Urinary bladder (tissue), 2 donors: Measurements from ENCODE around the gene OR4K17. TPM values are rescaled to one million over a fixed set of nuclear protein-coding genes. Genes with fewer than 3 reads are reported as not detected.

ENCODE experiments used
- polyA plus RNA-seq: library from polyadenylated mRNA; stranded (reverse); fragments of 200-250 nt; gene quantifications from one replicate; pipeline ENCODE4 v1.2.3, GENCODE V29; 2013
- small RNA-seq: library from RNA; depleted of rRNA; stranded (forward); fragments of <200 nt; gene quantifications from one replicate; pipeline ENCODE3, GENCODE V24; 2014
- total RNA-seq: library from RNA; depleted of rRNA; stranded (reverse); fragments of >200 nt; gene quantifications from one replicate; pipeline ENCODE4 v1.2.3, GENCODE V29; 2014
- donor health status: healthy.

The OR4K17 gene
- total and polyA plus RNA-seq, 2 donors = not detected

Small RNA genes within 50 kb of the gene (small RNA-seq; reads per million reads assigned to genes)
- not detected for gene RNA5SP380

Other genes with a start within 250 kb of the OR4K17 start
- gene OR4K2, start 235.6 kb upstream of the OR4K17 start, total RNA-seq = not detected
- not detected for gene OR4K2, start 235.6 kb upstream of the OR4K17 start, polyA plus RNA-seq
- not detected for gene OR4K5, start 190.1 kb upstream of the OR4K17 start, total RNA-seq
- gene OR4K5, start 190.1 kb upstream of the OR4K17 start, polyA plus RNA-seq = not detected
- gene OR4K1, start 179.8 kb upstream of the OR4K17 start, total RNA-seq = not detected
- gene OR4K1, start 179.8 kb upstream of the OR4K17 start, polyA plus RNA-seq = not detected
- gene OR4K15, start 135.1 kb upstream of the OR4K17 start, total RNA-seq = not detected
- gene OR4K15, start 135.1 kb upstream of the OR4K17 start, polyA plus RNA-seq = not detected
- gene OR4Q2, start 108.6 kb upstream of the OR4K17 start, total RNA-seq = not detected
- gene OR4Q2, start 108.6 kb upstream of the OR4K17 start, polyA plus RNA-seq = not detected
- not detected for gene OR4K14, start 91.4 kb upstream of the OR4K17 start, total RNA-seq
- gene OR4K14, start 91.4 kb upstream of the OR4K17 start, polyA plus RNA-seq = not detected
- gene OR4K13, start 74.7 kb upstream of the OR4K17 start, total RNA-seq = not detected
- not detected for gene OR4K13, start 74.7 kb upstream of the OR4K17 start, polyA plus RNA-seq
- not detected for gene OR4L1, start 50.7 kb upstream of the OR4K17 start, total RNA-seq
- not detected for gene OR4L1, start 50.7 kb upstream of the OR4K17 start, polyA plus RNA-seq
- gene OR4N5, start 28.1 kb downstream of the OR4K17 start, total RNA-seq = not detected
- gene OR4N5, start 28.1 kb downstream of the OR4K17 start, polyA plus RNA-seq = not detected
- gene OR11G2, start 80.2 kb downstream of the OR4K17 start, total RNA-seq = not detected
- gene OR11G2, start 80.2 kb downstream of the OR4K17 start, polyA plus RNA-seq = not detected
- not detected for gene OR11H6, start 113.0 kb downstream of the OR4K17 start, total RNA-seq
- not detected for gene OR11H6, start 113.0 kb downstream of the OR4K17 start, polyA plus RNA-seq
- gene OR11H7, start 118.2 kb downstream of the OR4K17 start, total RNA-seq = not detected
- gene OR11H7, start 118.2 kb downstream of the OR4K17 start, polyA plus RNA-seq = not detected
- not detected for gene OR11H4, start 128.5 kb downstream of the OR4K17 start, total RNA-seq
- gene OR11H4, start 128.5 kb downstream of the OR4K17 start, polyA plus RNA-seq = not detected
- gene TTC5, start 195.2 kb downstream of the OR4K17 start, total RNA-seq = 22.7 TPM
- gene TTC5, start 195.2 kb downstream of the OR4K17 start, polyA plus RNA-seq = 8.0 TPM
- 81.9 TPM for gene CCNB1IP1, start 222.5 kb downstream of the OR4K17 start, total RNA-seq
- 63.5 TPM for gene CCNB1IP1, start 222.5 kb downstream of the OR4K17 start, polyA plus RNA-seq
- gene PARP2, start 232.9 kb downstream of the OR4K17 start, total RNA-seq = 13.5 TPM
- 16.0 TPM for gene PARP2, start 232.9 kb downstream of the OR4K17 start, polyA plus RNA-seq